Heart left ventricle (tissue), 16 donors: ENCODE data around the gene RBM10. TPM values are rescaled to one million over a fixed set of nuclear protein-coding genes. Genes with fewer than 3 reads are reported as not detected.
"Not testable (repeated sequence)": the region's sequence is repeated elsewhere in the genome, so short reads cannot be mapped to it uniquely, and the experiment has no call there.

ENCODE experiments used
- ATAC-seq, 4 donors: fragments of 200-7000 bp; cut with Tn5 transposase; one replicate each; pipeline ENCODE4 v1.9.1; 2020 to 2022; ENCODE audit warnings: moderate library complexity in 4 of 4, mild to moderate bottlenecking in 3 of 4, moderate number of reproducible peaks in 1 of 4
- DNase-seq, 5 donors: peaks; one replicate each; pipeline ENCODE4 v3.0.0-alpha.2; 2020
- H3K27ac ChIP-seq, 12 donors: fragments of 200-600 bp; sonication (generic) in 4 of 12; one replicate each; pipeline versions ENCODE4 v1.5.0 to v1.8.0; 2016 to 2022; ENCODE audit warnings: mild to moderate bottlenecking in 2 of 12
- H3K27me3 ChIP-seq, 9 donors: fragments of 200-600 bp; sonication (generic) in 2 of 9; one replicate each; pipeline versions ENCODE4 v1.5.1 to v1.8.0; 2016 to 2022; ENCODE audit warnings: mild to moderate bottlenecking in 3 of 9
- H3K36me3 ChIP-seq, 9 donors: fragments of 200-600 bp; sonication (generic) in 2 of 9; one replicate each; pipeline versions ENCODE4 v1.5.0 to v1.8.0; 2018 to 2022; ENCODE audit warnings: mild to moderate bottlenecking in 2 of 9
- H3K4me1 ChIP-seq, 12 donors: fragments of 200-600 bp; sonication (generic) in 4 of 12; one replicate each; pipeline versions ENCODE4 v1.5.0 to v1.8.0; 2016 to 2022; ENCODE audit warnings: mild to moderate bottlenecking in 3 of 12
- H3K4me3 ChIP-seq, 12 donors: fragments of 200-600 bp; sonication (generic) in 4 of 12; one replicate each; pipeline versions ENCODE4 v1.5.0 to v1.8.0; 2017 to 2022; ENCODE audit warnings: mild to moderate bottlenecking in 9 of 12, moderate library complexity in 4 of 12
- H3K9me3 ChIP-seq, 12 donors: fragments of 200-600 bp; sonication (generic) in 4 of 12; one replicate each; pipeline versions ENCODE4 v1.5.0 to v1.8.0; 2016 to 2022; ENCODE audit warnings: mild to moderate bottlenecking in 1 of 12
- POLR2A ChIP-seq, 2 donors: fragments of 450-650 bp; IDR thresholded peaks; one replicate each; pipeline ENCODE4 v1.6.1; 2017; ENCODE audit warnings: antibody characterized with exemption in 2 of 2, mild to moderate bottlenecking in 2 of 2, moderate library complexity in 2 of 2
- WGBS, 4 donors: extraction: QIAGEN DNeasy Blood & Tissue Kit in 2 of 4; methylation state at CpG; one replicate each; pipeline versions ENCODE4 v1.1.5 to v1.1.7; 2013 to 2018; 5-methylcytosine and 5-hydroxymethylcytosine counted together
- intact Hi-C, 10 donors: fragments of 100-400 bp; cut with DNase I; formaldehyde crosslinking; loops; one replicate each; pipeline versions ENCODE4 v1.11.1 to v1.14.2; 2022
- polyA plus RNA-seq, 2 donors: library from polyadenylated mRNA; stranded (reverse); fragments of 200-250 nt; gene quantifications; one replicate each; pipeline ENCODE4 v1.2.3, GENCODE V29; 2013
- total RNA-seq, 9 donors: library from RNA; depleted of rRNA in 2 of 9; stranded (reverse); fragments of >200 nt in 2 of 9; fragmentation: NEBNext Ultra II Directional in 3 of 9; extraction: Animal tissue kit (Norgen Biotek cat#: 25700) in 3 of 9; gene quantifications; one replicate each; pipeline versions ENCODE4 v1.1.0 to v1.2.4, GENCODE V29; 2016 to 2023
- TF ChIP-seq, protein P1 (sequence below), 12 donors: fragments of 200-600 bp; sonication (generic) in 4 of 12; IDR thresholded peaks; one replicate each; pipeline versions ENCODE4 v1.5.0 to v1.8.0; 2018 to 2022; ENCODE audit warnings: antibody characterized with exemption in 12 of 12, mild to moderate bottlenecking in 5 of 12
- donor health status: ischemic (EF 13 %, LVEDD 7.1; RV severe dilation, severe dysfunction).
- donor health status: healthy with polysubstance abuse.
- donor health status: DM: no; HTN: yes; CAD: no.
- donor health status: DM: no; HTN: no; CAD: no.
- donor health status: ischemic (EF 25% LVEDD 6.9; RV normal size, moderate dysfunction).
- donor health status: ischemic (EF 25% LVEDD 5.7; RV mildly dilated, moderate dysfunction).
- donor health status: healthy.
- donor health status: DM: yes; HTN: yes; CAD: no.
- donor health status: ischemic (EF 35%, LVEDD 5.7; RV mildly dilated, moderate dysfunction).
- donor health status: nonischemic (EF 11% LVEDD 7.7; RV severe dilation, severe dysfunction).
- donor health status: DM: yes; HTN: yes; CAD: no.
- donor health status: PGD.
- donor health status: ischemic (EF 29% LVEDD 5.4; RV normal size, mild dysfunction).
- donor health status: nonischemic (EF 23%, LVEDD 6.1; RV moderate dilation, normal function).

The RBM10 gene
- total and polyA plus RNA-seq, 11 donors = 17.5 to 44.6 (median 28.3) TPM

DNA sequence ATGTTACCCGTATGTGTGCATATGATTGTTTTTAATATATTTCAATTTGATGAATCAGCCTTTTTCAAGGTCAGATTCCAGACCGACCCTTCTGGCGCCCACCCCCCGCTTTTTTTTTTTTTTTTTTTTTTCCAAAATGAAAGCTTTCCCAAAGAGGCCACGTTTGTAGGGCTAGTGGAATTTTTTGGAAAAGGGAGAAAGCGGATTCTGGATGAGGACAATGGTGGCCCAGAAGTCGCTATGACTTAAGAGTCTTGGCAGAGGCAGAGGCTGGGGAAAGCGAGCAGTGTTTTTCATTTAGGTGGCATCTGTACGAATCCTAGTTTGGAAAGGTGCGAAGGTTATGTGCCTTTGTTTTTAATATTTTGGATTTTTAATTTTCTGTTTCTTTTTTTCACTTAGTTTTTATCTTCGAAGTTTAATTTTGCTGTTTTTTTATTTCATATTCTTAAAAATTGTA is 15.1 kb upstream of the RBM10 start:
- H3K27ac ChIP-seq = peak overlapping the region in 9 of 12 donors; percentile 52 to 84 (median 79)
- intact Hi-C loops = no loop called here
- H3K36me3 ChIP-seq = no peaks in the 10 kb centered on the region
- WGBS, 4 donors = 17 to 46% (median 29%) methylated on average over 11 of the region's 11 CpGs
- TF ChIP-seq, protein P1, sequence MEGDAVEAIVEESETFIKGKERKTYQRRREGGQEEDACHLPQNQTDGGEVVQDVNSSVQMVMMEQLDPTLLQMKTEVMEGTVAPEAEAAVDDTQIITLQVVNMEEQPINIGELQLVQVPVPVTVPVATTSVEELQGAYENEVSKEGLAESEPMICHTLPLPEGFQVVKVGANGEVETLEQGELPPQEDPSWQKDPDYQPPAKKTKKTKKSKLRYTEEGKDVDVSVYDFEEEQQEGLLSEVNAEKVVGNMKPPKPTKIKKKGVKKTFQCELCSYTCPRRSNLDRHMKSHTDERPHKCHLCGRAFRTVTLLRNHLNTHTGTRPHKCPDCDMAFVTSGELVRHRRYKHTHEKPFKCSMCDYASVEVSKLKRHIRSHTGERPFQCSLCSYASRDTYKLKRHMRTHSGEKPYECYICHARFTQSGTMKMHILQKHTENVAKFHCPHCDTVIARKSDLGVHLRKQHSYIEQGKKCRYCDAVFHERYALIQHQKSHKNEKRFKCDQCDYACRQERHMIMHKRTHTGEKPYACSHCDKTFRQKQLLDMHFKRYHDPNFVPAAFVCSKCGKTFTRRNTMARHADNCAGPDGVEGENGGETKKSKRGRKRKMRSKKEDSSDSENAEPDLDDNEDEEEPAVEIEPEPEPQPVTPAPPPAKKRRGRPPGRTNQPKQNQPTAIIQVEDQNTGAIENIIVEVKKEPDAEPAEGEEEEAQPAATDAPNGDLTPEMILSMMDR (IDR thresholded peaks at IDR 0.05) = no peak
- no peak for TF ChIP-seq POLR2A (IDR thresholded peaks at IDR 0.05)
- no peaks in the 10 kb centered on the region for H3K9me3 ChIP-seq
- peaks cover 0 to 10% (median 6%) of the 10 kb centered on the region in 12 donors for H3K4me1 ChIP-seq
- no peak for ATAC-seq
- H3K27me3 ChIP-seq = peaks cover 0 to 12% (median 0%) of the 10 kb centered on the region in 9 donors
- peak overlapping the region in 11 of 12 donors; percentile 10 to 91 (median 61) for H3K4me3 ChIP-seq
- no peak for DNase-seq

DNA sequence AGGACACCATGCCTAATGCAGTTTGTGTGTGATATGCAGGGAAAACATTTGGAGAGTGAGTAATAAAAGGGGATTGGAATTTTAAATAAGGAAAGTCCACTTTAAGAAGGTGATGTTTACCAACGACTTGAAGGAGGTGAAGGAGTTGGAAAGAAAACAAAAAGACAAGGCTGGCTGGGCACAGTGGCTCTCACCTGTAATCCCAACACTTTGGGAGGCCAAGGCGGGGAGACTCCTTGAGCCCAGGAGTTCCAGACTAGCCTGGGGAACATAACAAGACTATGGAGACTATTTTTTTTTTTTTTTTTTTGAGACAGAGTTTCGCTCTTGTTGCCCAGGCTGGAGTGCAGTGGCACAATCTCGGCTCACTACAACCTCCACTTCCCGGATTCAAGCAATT is 11.5 kb upstream of the RBM10 start:
- no peak overlapping the region for H3K4me3 ChIP-seq
- no peak for TF ChIP-seq POLR2A (IDR thresholded peaks at IDR 0.05)
- TF ChIP-seq, protein P1 (IDR thresholded peaks at IDR 0.05) = no peak
- H3K4me1 ChIP-seq = peaks cover 0 to 10% (median 6%) of the 10 kb centered on the region in 12 donors
- ATAC-seq (no peak), DNase-seq (no peak)
- 78 to 90% (median 84%) methylated on average over 4 to 5 of the region's 5 CpGs for WGBS, 4 donors
- H3K9me3 ChIP-seq = no peaks in the 10 kb centered on the region
- H3K27ac ChIP-seq = no peak overlapping the region
- H3K36me3 ChIP-seq = no peaks in the 10 kb centered on the region
- peaks cover 0 to 20% (median 0%) of the 10 kb centered on the region in 9 donors for H3K27me3 ChIP-seq
- intact Hi-C loops = no loop called here

DNA sequence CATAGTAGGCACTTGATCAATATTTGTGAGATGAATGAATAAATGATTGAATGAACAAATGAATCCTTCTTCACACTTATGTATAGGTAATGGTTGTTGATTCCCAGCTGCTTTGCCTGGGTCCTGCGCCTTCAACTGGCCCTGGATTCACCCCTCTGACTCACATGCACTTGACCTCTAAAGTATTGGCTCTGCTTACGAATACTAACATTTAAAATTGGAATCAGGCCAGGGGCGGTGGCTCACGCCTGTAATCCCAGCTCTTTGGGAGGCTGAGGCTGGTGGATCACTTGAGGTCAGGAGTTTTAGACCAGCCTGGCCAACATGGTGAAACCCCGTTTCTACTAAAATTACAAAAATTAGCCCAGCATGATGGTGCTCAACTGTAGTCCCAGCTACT is 9.4 kb upstream of the RBM10 start:
- H3K36me3 ChIP-seq, H3K4me1 ChIP-seq, H3K27ac ChIP-seq, H3K4me3 ChIP-seq, H3K9me3 ChIP-seq, DNase-seq, intact Hi-C loops: not testable (repeated sequence)
- peaks cover 0 to 28% (median 0%) of the 10 kb centered on the region in 9 donors for H3K27me3 ChIP-seq
- 76 to 84% (median 81%) methylated on average over 5 of the region's 5 CpGs for WGBS, 4 donors
- ATAC-seq = peak in 1 of 4 donors; percentile 69

DNA sequence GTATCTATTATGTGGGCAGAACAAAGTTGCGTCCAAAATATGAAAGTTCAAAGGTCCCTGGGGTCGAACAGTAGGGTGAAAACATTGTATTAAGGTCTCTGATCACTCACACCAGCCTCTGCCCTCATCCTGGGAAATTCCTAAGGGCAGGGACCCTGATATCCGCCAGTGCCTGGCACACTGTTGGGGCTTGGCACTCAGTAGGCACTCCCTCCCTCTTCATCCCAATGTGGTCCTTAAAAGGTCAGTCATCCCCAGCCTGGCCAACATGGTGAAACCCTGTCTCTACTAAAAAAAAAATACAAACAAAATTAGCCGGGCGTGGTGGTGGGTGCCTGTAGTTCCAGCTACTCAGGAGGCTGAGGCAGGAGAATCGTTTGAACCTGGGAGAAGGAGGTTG is 6.8 kb upstream of the RBM10 start:
- DNase-seq (no peak), ATAC-seq (no peak)
- 61 to 79% (median 75%) methylated on average over 6 of the region's 6 CpGs for WGBS, 4 donors
- no peak for TF ChIP-seq POLR2A (IDR thresholded peaks at IDR 0.05)
- TF ChIP-seq, protein P1 (IDR thresholded peaks at IDR 0.05) = no peak
- intact Hi-C loops = no loop called here
- Histone ChIP-seq H3K27me3 (peaks cover 0 to 26% (median 0%) of the 10 kb centered on the region in 9 donors), H3K36me3 (peaks cover 0 to 13% (median 0%) of the 10 kb centered on the region in 9 donors), H3K4me1 (peaks cover 0 to 3% (median under 1%) of the 10 kb centered on the region in 12 donors), H3K27ac (no peak overlapping the region), H3K4me3 (no peak overlapping the region), H3K9me3 (no peaks in the 10 kb centered on the region)
